Peyer's patch (tissue), 4 donors: ENCODE results near the gene ACKR2.

Experiments
- CTCF ChIP-seq, 6 experiments: fragments of 450-650 bp in 4 of 6; fragments of 200-600 bp in 2 of 6; sonication (generic) in 1 of 6; IDR thresholded peaks; one replicate each; pipeline ENCODE4 v1.5.1; 2017 to 2019; ENCODE audit warnings: antibody characterized with exemption in 6 of 6, mild to moderate bottlenecking in 3 of 6, moderate library complexity in 1 of 6
- POLR2A ChIP-seq, 2 donors: fragments of 450-650 bp; IDR thresholded peaks; one replicate each; pipeline ENCODE4 v1.5.1; 2017; ENCODE audit warnings: antibody characterized with exemption in 2 of 2, mild to moderate bottlenecking in 2 of 2, moderate library complexity in 2 of 2

- TF ChIP-seq POLR2A (IDR thresholded peaks at IDR 0.05), result no peak
- TF ChIP-seq CTCF (IDR thresholded peaks at IDR 0.05), result no peak
Observed at GRCh38 chr3:42856544-42856943, 47.3 kb downstream of the ACKR2 start.
